ENCODE data around the gene ADAMTS7. TPM values are rescaled to one million over a fixed set of nuclear protein-coding genes. Genes with fewer than 3 reads are reported as not detected.
"Not testable (repeated sequence)": the region's sequence is repeated elsewhere in the genome, so short reads cannot be mapped to it uniquely, and the experiment has no call there.

Gene ADAMTS7
- total RNA-seq, 4 donors from 2014 or later: 0.42 to 1.1 (median 0.76) TPM

GRCh38 chr15:78751602-78751979 lies 59.7 kb downstream of the ADAMTS7 start:
- Histone ChIP-seq H3K4me3 (no peak overlapping the region), H3K27ac (peak overlapping the region in 1 of 4 donors; percentile 89), H3K4me1 (peaks cover 20 to 26% of the 10 kb centered on the region in 2 donors), H3K36me3 (no peaks in the 10 kb centered on the region), H3K27me3 (no peaks in the 10 kb centered on the region), H3K9me3 (no peaks in the 10 kb centered on the region)
- DNase-seq (no peak), ATAC-seq (no peak)
- intact Hi-C loops (cut with DNase I; ENCODE audit: low total_unique reads): loop anchor here (1.0 to 5.0 kb wide), 2 partner anchors 114 to 133 kb away; no protein-coding TSS in a partner anchor
- in situ Hi-C loops (cut with MboI; ENCODE audit: low sequenced_read_pairs in 4 of 4): loop anchor here in 2 of 4 donors (5.0 to 10.0 kb wide), 2 partner anchors 134 to 137 kb away; no protein-coding TSS in a partner anchor
- TF ChIP-seq, protein P1, sequence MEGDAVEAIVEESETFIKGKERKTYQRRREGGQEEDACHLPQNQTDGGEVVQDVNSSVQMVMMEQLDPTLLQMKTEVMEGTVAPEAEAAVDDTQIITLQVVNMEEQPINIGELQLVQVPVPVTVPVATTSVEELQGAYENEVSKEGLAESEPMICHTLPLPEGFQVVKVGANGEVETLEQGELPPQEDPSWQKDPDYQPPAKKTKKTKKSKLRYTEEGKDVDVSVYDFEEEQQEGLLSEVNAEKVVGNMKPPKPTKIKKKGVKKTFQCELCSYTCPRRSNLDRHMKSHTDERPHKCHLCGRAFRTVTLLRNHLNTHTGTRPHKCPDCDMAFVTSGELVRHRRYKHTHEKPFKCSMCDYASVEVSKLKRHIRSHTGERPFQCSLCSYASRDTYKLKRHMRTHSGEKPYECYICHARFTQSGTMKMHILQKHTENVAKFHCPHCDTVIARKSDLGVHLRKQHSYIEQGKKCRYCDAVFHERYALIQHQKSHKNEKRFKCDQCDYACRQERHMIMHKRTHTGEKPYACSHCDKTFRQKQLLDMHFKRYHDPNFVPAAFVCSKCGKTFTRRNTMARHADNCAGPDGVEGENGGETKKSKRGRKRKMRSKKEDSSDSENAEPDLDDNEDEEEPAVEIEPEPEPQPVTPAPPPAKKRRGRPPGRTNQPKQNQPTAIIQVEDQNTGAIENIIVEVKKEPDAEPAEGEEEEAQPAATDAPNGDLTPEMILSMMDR (IDR thresholded peaks at IDR 0.05 in 4 of 5, conservative IDR thresholded peaks at IDR 0.05 in 1 of 5): no peak
- TF ChIP-seq POLR2A (IDR thresholded peaks at IDR 0.05): no peak

DNA sequence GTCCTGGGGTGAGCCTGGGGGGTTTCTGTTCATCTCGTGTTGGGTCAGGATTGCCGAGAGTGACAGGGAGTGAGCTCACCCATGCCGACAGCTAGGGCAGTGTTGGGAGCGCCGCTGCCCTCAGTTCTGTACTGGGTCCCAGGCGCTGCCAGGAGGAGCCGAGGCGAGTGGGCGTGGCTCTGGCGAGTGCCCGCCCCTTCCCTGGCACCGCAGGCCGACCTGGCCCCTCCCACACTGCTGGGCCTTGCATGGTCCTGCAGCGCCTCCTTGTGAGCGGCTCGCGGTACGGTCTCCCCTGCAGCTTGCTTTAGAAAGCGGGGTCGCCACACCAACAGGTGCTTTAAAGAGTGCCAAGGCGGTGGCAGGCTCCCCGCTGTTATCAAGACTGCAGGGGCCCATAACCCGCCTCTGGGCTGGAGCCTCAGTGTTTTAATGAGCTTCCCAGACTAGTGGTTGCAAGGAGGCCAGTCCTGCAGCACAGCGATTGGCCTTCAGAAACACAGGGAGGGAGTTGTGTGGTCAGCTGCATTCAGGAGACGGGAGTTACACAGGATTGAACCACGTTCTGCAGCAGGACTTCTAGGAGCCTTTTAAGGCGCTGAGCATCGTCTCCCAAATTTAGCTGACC lies 60.2 kb downstream of the ADAMTS7 start:
- intact Hi-C loops (cut with DNase I; ENCODE audit: low total_unique reads): loop anchor here (1.0 to 5.0 kb wide), 2 partner anchors 114 to 133 kb away; no protein-coding TSS in a partner anchor

GRCh38 chr15:78750566-78750965 lies 60.7 kb downstream of the ADAMTS7 start:
- TF ChIP-seq, protein P1 (IDR thresholded peaks at IDR 0.05 in 4 of 5, conservative IDR thresholded peaks at IDR 0.05 in 1 of 5): no peak
- TF ChIP-seq POLR2A (IDR thresholded peaks at IDR 0.05): peak in 1 of 2 donors; percentile 8
- ATAC-seq: peak; percentile 88 to 89
- in situ Hi-C loops (cut with MboI; ENCODE audit: low sequenced_read_pairs in 4 of 4): loop anchor here in 2 of 4 donors (5.0 to 10.0 kb wide), 2 partner anchors 133 to 136 kb away; no protein-coding TSS in a partner anchor
- Histone ChIP-seq H3K4me3 (peak overlapping the region; percentile 39 to 50 (median 42)), H3K4me1 (peaks cover 15 to 20% of the 10 kb centered on the region in 2 donors), H3K36me3 (no peaks in the 10 kb centered on the region), H3K27ac (peak overlapping the region; percentile 81 to 89 (median 86)), H3K9me3 (no peaks in the 10 kb centered on the region), H3K27me3 (no peaks in the 10 kb centered on the region)
- DNase-seq: peak in 1 of 2 donors; percentile 73
- intact Hi-C loops (cut with DNase I; ENCODE audit: low total_unique reads): loop anchor here (5.0 kb wide), 1 partner anchor 113 kb away; no protein-coding TSS in a partner anchor

More for the DNA sequence above, 60.2 kb downstream of the ADAMTS7 start:
- ATAC-seq (peak; percentile 72 to 73), DNase-seq (peak; percentile 85 to 94)
- peaks cover 16 to 22% of the 10 kb centered on the region in 2 donors for H3K4me1 ChIP-seq
- peak in 1 of 2 donors; percentile 79 for TF ChIP-seq POLR2A (IDR thresholded peaks at IDR 0.05)
- TF ChIP-seq, protein P1 (IDR thresholded peaks at IDR 0.05 in 4 of 5, conservative IDR thresholded peaks at IDR 0.05 in 1 of 5): peak in 4 of 5 experiments; percentile 59 to 96 (median 82)
- H3K4me3 ChIP-seq: peak overlapping the region; percentile 39 to 50 (median 42)
- not testable (repeated sequence) for H3K27me3 ChIP-seq, H3K36me3 ChIP-seq, H3K9me3 ChIP-seq
- peak overlapping the region; percentile 81 to 89 (median 86) for H3K27ac ChIP-seq
- in situ Hi-C loops (cut with MboI; ENCODE audit: low sequenced_read_pairs in 4 of 4): loop anchor here in 2 of 4 donors (5.0 to 10.0 kb wide), 2 partner anchors 134 to 136 kb away; no protein-coding TSS in a partner anchor

GRCh38 chr15:78749831-78750230 lies 61.4 kb downstream of the ADAMTS7 start:
- peak overlapping the region in 3 of 4 donors; percentile 83 to 89 (median 88) for H3K27ac ChIP-seq
- H3K36me3 ChIP-seq: no peaks in the 10 kb centered on the region
- no peak overlapping the region for H3K4me3 ChIP-seq
- ATAC-seq (no peak), DNase-seq (no peak)
- H3K27me3 ChIP-seq: no peaks in the 10 kb centered on the region
- in situ Hi-C loops (cut with MboI; ENCODE audit: low sequenced_read_pairs in 4 of 4): loop anchor here in 2 of 4 donors (5.0 to 25.0 kb wide), 3 partner anchors 133 to 813 kb away; no protein-coding TSS in a partner anchor
- intact Hi-C loops (cut with DNase I; ENCODE audit: low total_unique reads): loop anchor here (5.0 kb wide), 1 partner anchor 113 kb away; no protein-coding TSS in a partner anchor
- H3K4me1 ChIP-seq: peaks cover 12 to 17% of the 10 kb centered on the region in 2 donors
- no peaks in the 10 kb centered on the region for H3K9me3 ChIP-seq
- TF ChIP-seq, protein P1 (IDR thresholded peaks at IDR 0.05 in 4 of 5, conservative IDR thresholded peaks at IDR 0.05 in 1 of 5): no peak
- TF ChIP-seq POLR2A (IDR thresholded peaks at IDR 0.05): no peak

DNA sequence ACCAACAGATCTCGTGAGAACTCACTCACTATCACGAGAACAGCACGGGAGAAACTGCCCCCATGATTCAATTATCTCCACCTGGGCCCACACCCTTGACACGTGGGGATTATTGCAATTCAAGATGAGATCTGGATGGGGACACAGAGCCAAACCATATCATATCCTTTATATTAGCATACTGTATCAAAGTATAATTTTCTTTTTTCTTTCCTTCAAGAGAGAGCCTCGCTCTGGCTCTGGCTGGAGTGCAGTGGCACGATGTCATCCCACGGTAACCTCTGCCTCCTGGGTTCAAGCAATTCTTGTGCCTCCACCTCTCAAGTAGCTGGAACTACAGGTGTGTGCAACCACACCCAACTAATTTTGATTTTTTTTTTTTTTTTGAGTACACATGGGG lies 63.4 kb downstream of the ADAMTS7 start:
- H3K27ac ChIP-seq; intact Hi-C loops (cut with DNase I; ENCODE audit: low total_unique reads); H3K4me3 ChIP-seq; DNase-seq; H3K36me3 ChIP-seq; H3K27me3 ChIP-seq; ATAC-seq; H3K9me3 ChIP-seq: not testable (repeated sequence)
- peaks cover 6 to 11% of the 10 kb centered on the region in 2 donors for H3K4me1 ChIP-seq
- in situ Hi-C loops (cut with MboI; ENCODE audit: low sequenced_read_pairs in 4 of 4): loop anchor here in 1 of 4 donors (25.0 kb wide), 1 partner anchor 811 kb away; no protein-coding TSS in a partner anchor

- in situ Hi-C loops (cut with MboI; ENCODE audit: low sequenced_read_pairs in 4 of 4): loop anchor here in 1 of 4 donors (25.0 kb wide), 1 partner anchor 804 kb away; no protein-coding TSS in a partner anchor
- ATAC-seq; intact Hi-C loops (cut with DNase I; ENCODE audit: low total_unique reads): not testable (repeated sequence)
Observed at GRCh38 chr15:78741674-78742073, 69.6 kb downstream of the ADAMTS7 start.

More at GRCh38 chr15:78741674-78742073, 69.6 kb downstream of the ADAMTS7 start:
- not testable (repeated sequence) for H3K4me1 ChIP-seq, H3K27me3 ChIP-seq, H3K9me3 ChIP-seq, H3K4me3 ChIP-seq, H3K36me3 ChIP-seq, H3K27ac ChIP-seq, DNase-seq
